Measurements from ENCODE around the gene APC2. TPM values are rescaled to one million over a fixed set of nuclear protein-coding genes. Genes with fewer than 3 reads are reported as not detected.

Gene APC2
- total and polyA plus RNA-seq, 7 experiments from 2014 or later = 0.01 to 0.24 (median 0.07) TPM

GRCh38 chr19:1455002-1455335 lies 5.0 kb downstream of the APC2 start:
- Histone ChIP-seq H3K27me3 (ENCODE audit: control insufficient read depth in 2 of 2, insufficient read depth in 2 of 2, low read length in 2 of 2) (peaks cover 0 to 38% of the 10 kb centered on the region in 2 donors), H3K4me3 (ENCODE audit: low read length) (no peak overlapping the region), H3K9me3 (ENCODE audit: control insufficient read depth in 2 of 3, low read length in 3 of 3) (no peaks in the 10 kb centered on the region), H3K27ac (ENCODE audit: low read depth, low read length) (no peak overlapping the region), H3K4me1 (ENCODE audit: control insufficient read depth in 2 of 2, insufficient read depth in 2 of 2, low read length in 2 of 2) (peaks cover 8 to 15% of the 10 kb centered on the region in 2 donors), H3K36me3 (ENCODE audit: control insufficient read depth in 2 of 3, insufficient read depth in 3 of 3, low read length in 3 of 3) (no peaks in the 10 kb centered on the region)
- DNase-seq (no peak), ATAC-seq (no peak)
- intact Hi-C loops (cut with micrococcal nuclease) = no loop called here
- ChIA-PET CTCF (interaction anchor here (0.6 kb wide), 1 partner anchor 1182 kb away, joined by 3 read pairs; no protein-coding TSS in a partner anchor), POLR2A (interaction anchor here (0.6 to 1.9 kb wide), 3 partner anchors 10 to 298 kb away, joined by 4 to 5 read pairs (median 5); no protein-coding TSS in a partner anchor)
- Mint-ChIP-seq H3K36me3 (peaks cover 0 to 4% (median 0%) of the 10 kb centered on the region in 5 donors), H3K4me3 (peak overlapping the region in 6 of 10 donors; percentile 23 to 69 (median 36)), H3K27me3 (peaks cover 25 to 71% (median 29%) of the 10 kb centered on the region in 5 donors), H3K9me3 (peaks cover 0 to 5% (median 0%) of the 10 kb centered on the region in 11 donors), H3K4me1 (peaks cover 8 to 29% (median 21%) of the 10 kb centered on the region in 7 donors), H3K27ac (peak overlapping the region in 1 of 9 donors; percentile 20)

- peaks cover 0 to 4% (median 0%) of the 10 kb centered on the region in 5 donors for H3K36me3 Mint-ChIP-seq
- peaks cover 5 to 25% (median 18%) of the 10 kb centered on the region in 7 donors for H3K4me1 Mint-ChIP-seq
- H3K27ac Mint-ChIP-seq = peak overlapping the region in 1 of 9 donors; percentile 14
- Histone ChIP-seq H3K9me3 (ENCODE audit: control insufficient read depth in 2 of 3, low read length in 3 of 3) (no peaks in the 10 kb centered on the region), H3K4me3 (ENCODE audit: low read length) (no peak overlapping the region), H3K36me3 (ENCODE audit: control insufficient read depth in 2 of 3, insufficient read depth in 3 of 3, low read length in 3 of 3) (no peaks in the 10 kb centered on the region), H3K27ac (ENCODE audit: low read depth, low read length) (no peak overlapping the region), H3K27me3 (ENCODE audit: control insufficient read depth in 2 of 2, insufficient read depth in 2 of 2, low read length in 2 of 2) (peaks cover 0 to 34% of the 10 kb centered on the region in 2 donors), H3K4me1 (ENCODE audit: control insufficient read depth in 2 of 2, insufficient read depth in 2 of 2, low read length in 2 of 2) (peaks cover 8 to 15% of the 10 kb centered on the region in 2 donors)
- peaks cover 0 to 5% (median 0%) of the 10 kb centered on the region in 11 donors for H3K9me3 Mint-ChIP-seq
- CTCF ChIA-PET = no interaction called here
- H3K27me3 Mint-ChIP-seq = peaks cover 22 to 67% (median 25%) of the 10 kb centered on the region in 5 donors
- DNase-seq (peak in 7 of 9 donors; percentile 41 to 68 (median 55)), ATAC-seq (peak; percentile 84)
- peak overlapping the region in 8 of 10 donors; percentile 42 to 69 (median 52) for H3K4me3 Mint-ChIP-seq
- intact Hi-C loops (cut with micrococcal nuclease) = no loop called here
- POLR2A ChIA-PET = interaction anchor here (0.6 to 1.9 kb wide), 3 partner anchors 10 to 211 kb away, joined by 3 to 5 read pairs (median 5); no protein-coding TSS in a partner anchor
These were observed 5.6 kb downstream of the APC2 start for GRCh38 chr19:1455336-1456120.

GRCh38 chr19:1456121-1456900 lies 6.4 kb downstream of the APC2 start:
- Mint-ChIP-seq H3K4me1 (peaks cover 0 to 19% (median 13%) of the 10 kb centered on the region in 7 donors), H3K27ac (no peak overlapping the region), H3K4me3 (peak overlapping the region in 1 of 10 donors; percentile 69), H3K27me3 (peaks cover 15 to 60% (median 17%) of the 10 kb centered on the region in 5 donors), H3K36me3 (peaks cover 0 to 4% (median 0%) of the 10 kb centered on the region in 5 donors), H3K9me3 (peaks cover 0 to 3% (median 0%) of the 10 kb centered on the region in 11 donors)
- CTCF ChIA-PET = no interaction called here
- Histone ChIP-seq H3K36me3 (ENCODE audit: control insufficient read depth in 2 of 3, insufficient read depth in 3 of 3, low read length in 3 of 3) (no peaks in the 10 kb centered on the region), H3K27ac (ENCODE audit: low read depth, low read length) (no peak overlapping the region), H3K9me3 (ENCODE audit: control insufficient read depth in 2 of 3, low read length in 3 of 3) (no peaks in the 10 kb centered on the region), H3K4me3 (ENCODE audit: low read length) (no peak overlapping the region), H3K4me1 (ENCODE audit: control insufficient read depth in 2 of 2, insufficient read depth in 2 of 2, low read length in 2 of 2) (peaks cover 8 to 15% of the 10 kb centered on the region in 2 donors), H3K27me3 (ENCODE audit: control insufficient read depth in 2 of 2, insufficient read depth in 2 of 2, low read length in 2 of 2) (peaks cover 0 to 26% of the 10 kb centered on the region in 2 donors)
- POLR2A ChIA-PET = interaction anchor here (0.7 to 1.9 kb wide), 2 partner anchors 11 to 212 kb away, joined by 3 to 5 read pairs; no protein-coding TSS in a partner anchor
- intact Hi-C loops (cut with micrococcal nuclease) = no loop called here
- DNase-seq (no peak), ATAC-seq (no peak)

- Mint-ChIP-seq H3K4me3 (no peak overlapping the region), H3K4me1 (peaks cover 0 to 19% (median 13%) of the 10 kb centered on the region in 7 donors), H3K36me3 (peaks cover 0 to 4% (median 0%) of the 10 kb centered on the region in 5 donors), H3K9me3 (peaks cover 0 to 3% (median 0%) of the 10 kb centered on the region in 11 donors), H3K27ac (no peak overlapping the region), H3K27me3 (peaks cover 15 to 52% (median 17%) of the 10 kb centered on the region in 5 donors)
- CTCF ChIA-PET = no interaction called here
- H3K27me3 ChIP-seq (ENCODE audit: control insufficient read depth in 2 of 2, insufficient read depth in 2 of 2, low read length in 2 of 2) = peaks cover 0 to 22% of the 10 kb centered on the region in 2 donors
- no peak overlapping the region for H3K4me3 ChIP-seq (ENCODE audit: low read length)
- POLR2A ChIA-PET = no interaction called here
- no peaks in the 10 kb centered on the region for H3K36me3 ChIP-seq (ENCODE audit: control insufficient read depth in 2 of 3, insufficient read depth in 3 of 3, low read length in 3 of 3)
- H3K27ac ChIP-seq (ENCODE audit: low read depth, low read length) = no peak overlapping the region
- intact Hi-C loops (cut with micrococcal nuclease) = no loop called here
- ATAC-seq (no peak), DNase-seq (no peak)
- H3K4me1 ChIP-seq (ENCODE audit: control insufficient read depth in 2 of 2, insufficient read depth in 2 of 2, low read length in 2 of 2) = peaks cover 8 to 15% of the 10 kb centered on the region in 2 donors
- H3K9me3 ChIP-seq (ENCODE audit: control insufficient read depth in 2 of 3, low read length in 3 of 3) = no peaks in the 10 kb centered on the region
These were observed 7.3 kb downstream of the APC2 start for GRCh38 chr19:1457031-1457739.

GRCh38 chr19:1457892-1458291 lies 8.0 kb downstream of the APC2 start:
- H3K27me3 Mint-ChIP-seq = peaks cover 14 to 46% (median 17%) of the 10 kb centered on the region in 5 donors
- intact Hi-C loops (cut with micrococcal nuclease) = no loop called here
- no peak overlapping the region for H3K27ac ChIP-seq (ENCODE audit: low read depth, low read length)
- CTCF ChIA-PET = no interaction called here
- POLR2A ChIA-PET = no interaction called here
- H3K4me1 Mint-ChIP-seq = peaks cover 0 to 19% (median 13%) of the 10 kb centered on the region in 7 donors
- H3K9me3 ChIP-seq (ENCODE audit: control insufficient read depth in 2 of 3, low read length in 3 of 3) = no peaks in the 10 kb centered on the region
- no peak for ATAC-seq
- DNase-seq = no peak
- peaks cover 0 to 4% (median 0%) of the 10 kb centered on the region in 5 donors for H3K36me3 Mint-ChIP-seq
- H3K4me3 Mint-ChIP-seq = no peak overlapping the region
- H3K27me3 ChIP-seq (ENCODE audit: control insufficient read depth in 2 of 2, insufficient read depth in 2 of 2, low read length in 2 of 2) = peaks cover 0 to 20% of the 10 kb centered on the region in 2 donors
- peaks cover 0 to 3% (median 0%) of the 10 kb centered on the region in 11 donors for H3K9me3 Mint-ChIP-seq
- no peak overlapping the region for H3K27ac Mint-ChIP-seq
- H3K4me1 ChIP-seq (ENCODE audit: control insufficient read depth in 2 of 2, insufficient read depth in 2 of 2, low read length in 2 of 2) = peaks cover 8 to 15% of the 10 kb centered on the region in 2 donors
- no peaks in the 10 kb centered on the region for H3K36me3 ChIP-seq (ENCODE audit: control insufficient read depth in 2 of 3, insufficient read depth in 3 of 3, low read length in 3 of 3)
- no peak overlapping the region for H3K4me3 ChIP-seq (ENCODE audit: low read length)

- CTCF ChIA-PET = no interaction called here
- intact Hi-C loops (cut with micrococcal nuclease) = no loop called here
- Histone ChIP-seq H3K9me3 (ENCODE audit: control insufficient read depth in 2 of 3, low read length in 3 of 3) (no peaks in the 10 kb centered on the region), H3K4me1 (ENCODE audit: control insufficient read depth in 2 of 2, insufficient read depth in 2 of 2, low read length in 2 of 2) (peaks cover 8 to 15% of the 10 kb centered on the region in 2 donors), H3K36me3 (ENCODE audit: control insufficient read depth in 2 of 3, insufficient read depth in 3 of 3, low read length in 3 of 3) (no peaks in the 10 kb centered on the region), H3K4me3 (ENCODE audit: low read length) (no peak overlapping the region), H3K27me3 (ENCODE audit: control insufficient read depth in 2 of 2, insufficient read depth in 2 of 2, low read length in 2 of 2) (peaks cover 0 to 10% of the 10 kb centered on the region in 2 donors), H3K27ac (ENCODE audit: low read depth, low read length) (no peak overlapping the region)
- Mint-ChIP-seq H3K4me1 (peaks cover 0 to 13% (median 11%) of the 10 kb centered on the region in 7 donors), H3K9me3 (peaks cover 0 to 3% (median 0%) of the 10 kb centered on the region in 11 donors), H3K4me3 (no peak overlapping the region), H3K27ac (no peak overlapping the region), H3K27me3 (peaks cover 5 to 33% (median 11%) of the 10 kb centered on the region in 5 donors), H3K36me3 (peaks cover 0 to 4% (median 0%) of the 10 kb centered on the region in 5 donors)
- DNase-seq (no peak), ATAC-seq (peak; percentile 48)
- POLR2A ChIA-PET = no interaction called here
These were observed 9.6 kb downstream of the APC2 start for GRCh38 chr19:1459479-1459878.

All from naive thymus-derived CD4-positive, alpha-beta T cell (primary cell).